ENCODE results near the gene ARHGEF12. TPM values are rescaled to one million over a fixed set of nuclear protein-coding genes. Genes with fewer than 3 reads are reported as not detected.

Gene ARHGEF12
- total RNA-seq, 1 donor, result 134 TPM

- Histone ChIP-seq H3K36me3 (ENCODE audit: insufficient read depth, low read length) (no peaks in the 10 kb centered on the region), H3K27ac (ENCODE audit: low read depth, low read length) (no peak overlapping the region), H2AFZ (ENCODE audit: low read length) (no peak overlapping the region), H3K79me2 (ENCODE audit: insufficient read depth, low read length) (no peaks in the 10 kb centered on the region), H3K27me3 (ENCODE audit: insufficient read depth, low read length) (peaks cover 8% of the 10 kb centered on the region), H3K4me1 (ENCODE audit: insufficient read depth, low read length) (peaks cover 10% of the 10 kb centered on the region), H4K20me1 (ENCODE audit: insufficient read depth, low read length) (no peaks in the 10 kb centered on the region), H3K4me3 (ENCODE audit: insufficient read depth, low read length) (no peak overlapping the region), H3K4me2 (ENCODE audit: insufficient read depth, low read length) (no peak overlapping the region), H3K9me3 (ENCODE audit: low read depth, low read length) (no peaks in the 10 kb centered on the region)
- no peak for TF ChIP-seq CTCF (IDR thresholded peaks at IDR 0.05; ENCODE audit: extremely low read depth, low read depth, low read length)
- no peak for DNase-seq (ENCODE audit: insufficient read length, low spot score, missing footprints)
These were observed 200.6 kb downstream of the ARHGEF12 start for GRCh38 chr11:120536797-120537169.

GRCh38 chr11:120537996-120538395 is 201.8 kb downstream of the ARHGEF12 start:
- no peak overlapping the region for H2AFZ ChIP-seq (ENCODE audit: low read length)
- H3K4me2 ChIP-seq (ENCODE audit: insufficient read depth, low read length), result no peak overlapping the region
- no peaks in the 10 kb centered on the region for H3K4me1 ChIP-seq (ENCODE audit: insufficient read depth, low read length)
- H4K20me1 ChIP-seq (ENCODE audit: insufficient read depth, low read length), result no peaks in the 10 kb centered on the region
- no peaks in the 10 kb centered on the region for H3K36me3 ChIP-seq (ENCODE audit: insufficient read depth, low read length)
- H3K27me3 ChIP-seq (ENCODE audit: insufficient read depth, low read length), result peaks cover 8% of the 10 kb centered on the region
- H3K9me3 ChIP-seq (ENCODE audit: low read depth, low read length), result no peaks in the 10 kb centered on the region
- H3K79me2 ChIP-seq (ENCODE audit: insufficient read depth, low read length), result no peaks in the 10 kb centered on the region
- H3K27ac ChIP-seq (ENCODE audit: low read depth, low read length), result no peak overlapping the region
- DNase-seq (ENCODE audit: insufficient read length, low spot score, missing footprints), result no peak
- no peak overlapping the region for H3K4me3 ChIP-seq (ENCODE audit: insufficient read depth, low read length)
- no peak for TF ChIP-seq CTCF (IDR thresholded peaks at IDR 0.05; ENCODE audit: extremely low read depth, low read depth, low read length)

GRCh38 chr11:120538707-120539106 is 202.5 kb downstream of the ARHGEF12 start:
- Histone ChIP-seq H3K9me3 (ENCODE audit: low read depth, low read length) (no peaks in the 10 kb centered on the region), H3K4me2 (ENCODE audit: insufficient read depth, low read length) (no peak overlapping the region), H3K4me3 (ENCODE audit: insufficient read depth, low read length) (no peak overlapping the region), H4K20me1 (ENCODE audit: insufficient read depth, low read length) (no peaks in the 10 kb centered on the region), H3K4me1 (ENCODE audit: insufficient read depth, low read length) (no peaks in the 10 kb centered on the region), H3K79me2 (ENCODE audit: insufficient read depth, low read length) (no peaks in the 10 kb centered on the region), H3K27me3 (ENCODE audit: insufficient read depth, low read length) (peaks cover 8% of the 10 kb centered on the region), H3K27ac (ENCODE audit: low read depth, low read length) (no peak overlapping the region), H3K36me3 (ENCODE audit: insufficient read depth, low read length) (no peaks in the 10 kb centered on the region), H2AFZ (ENCODE audit: low read length) (no peak overlapping the region)
- TF ChIP-seq CTCF (IDR thresholded peaks at IDR 0.05; ENCODE audit: extremely low read depth, low read depth, low read length), result no peak
- peak; percentile 65 for DNase-seq (ENCODE audit: insufficient read length, low spot score, missing footprints)

Small RNA genes within 50 kb of the gene (small RNA-seq; reads per million reads assigned to genes)
- 231 reads per million, percentile 98 among the genes with 10 or more reads in this experiment for gene RF00100

Other genes starting within 250 kb of the ARHGEF12 start
- gene TRIM29, start 198.3 kb upstream of the ARHGEF12 start, total RNA-seq, result under 0.01 and 0.36 TPM in 2 replicates
- gene OAF, start 125.4 kb upstream of the ARHGEF12 start, total RNA-seq, result 7.2 and 10.3 TPM in 2 replicates
- under 0.01 TPM in 1 of 2 replicates, not detected in the other for gene POU2F3, start 96.3 kb upstream of the ARHGEF12 start, total RNA-seq
- gene TLCD5, start 11.1 kb upstream of the ARHGEF12 start, total RNA-seq, result 11.5 and 11.9 TPM in 2 replicates
- under 0.01 and 0.29 TPM in 2 replicates for gene GRIK4, start 175.3 kb downstream of the ARHGEF12 start, total RNA-seq